Small intestine (tissue), 7 donors: Measurements from ENCODE around the gene CIDEC. TPM values are rescaled to one million over a fixed set of nuclear protein-coding genes. Genes with fewer than 3 reads are reported as not detected.

Experiments
- DNase-seq, 2 donors: peaks; one replicate each; pipeline versions ENCODE4 v3.0.0 to v3.0.0-alpha.2; 2013
- FAIRE-seq: peaks from 2 replicates; lab custom pipeline; 2012; peaks lifted over from hg19 to GRCh38; lab: Jason Lieb, UNC
- H3K27ac ChIP-seq, 3 donors: one replicate each; pipeline ENCODE4 v1.5.1; 2013; ENCODE audit warnings: low read length in 2 of 3, mild to moderate bottlenecking in 2 of 3, control low read depth in 1 of 3, inconsistent platforms in 1 of 3, low read depth in 1 of 3, moderate library complexity in 1 of 3
- H3K27me3 ChIP-seq, 3 donors: one replicate each; pipeline ENCODE4 v1.6.1; 2013; ENCODE audit warnings: low read length in 3 of 3, inconsistent platforms in 1 of 3; ENCODE audit not compliant: control insufficient read depth in 3 of 3, insufficient read depth in 3 of 3
- H3K36me3 ChIP-seq, 3 donors: one replicate each; pipeline ENCODE4 v1.6.1; 2013; ENCODE audit warnings: low read length in 3 of 3, inconsistent platforms in 1 of 3, low read depth in 1 of 3, mild to moderate bottlenecking in 1 of 3, moderate library complexity in 1 of 3; ENCODE audit not compliant: control insufficient read depth in 3 of 3, insufficient read depth in 2 of 3
- H3K4me1 ChIP-seq, 3 donors: one replicate each; pipeline ENCODE4 v1.6.1; 2013; ENCODE audit warnings: low read length in 2 of 3, inconsistent platforms in 1 of 3, low read depth in 1 of 3, mild to moderate bottlenecking in 1 of 3, moderate library complexity in 1 of 3; ENCODE audit not compliant: control insufficient read depth in 3 of 3, insufficient read depth in 2 of 3
- H3K4me3 ChIP-seq, 3 donors: one replicate each; pipeline ENCODE4 v1.5.1; 2013; ENCODE audit warnings: low read length in 3 of 3, control low read depth in 1 of 3, inconsistent platforms in 1 of 3, low read depth in 1 of 3, mild to moderate bottlenecking in 1 of 3, moderate library complexity in 1 of 3
- H3K9me3 ChIP-seq, 2 donors: one replicate each; pipeline ENCODE4 v1.6.1; 2013; ENCODE audit warnings: low read depth in 1 of 2, low read length in 1 of 2; ENCODE audit not compliant: control insufficient read depth in 2 of 2, insufficient read depth in 1 of 2
- WGBS, 3 donors: extraction: QIAGEN DNeasy Blood & Tissue Kit; methylation state at CpG; one replicate each; pipeline ENCODE4 v1.1.7; 2013; 5-methylcytosine and 5-hydroxymethylcytosine counted together
- polyA plus RNA-seq, 4 donors: library from polyadenylated mRNA; stranded (reverse) in 3 of 4; unstranded in 1 of 4; fragments of 200-250 nt in 3 of 4; fragments of 120-200 nt in 1 of 4; gene quantifications; one replicate each; pipeline versions ENCODE4 v1.2.1 to v1.2.3, GENCODE V29; 2013
- donor health status: healthy with polysubstance abuse.
- donor health status: control.
- donor health status: control.
- donor health status: Bipolar disorder and iron deficiency.
- donor health status: healthy.

Gene CIDEC
- polyA plus RNA-seq, 4 donors, result 19.0 to 748 (median 310) TPM

GRCh38 chr3:9915254-9916141 lies 35.4 kb upstream of the CIDEC start:
- Histone ChIP-seq H3K27me3 (no peaks in the 10 kb centered on the region), H3K27ac (peak overlapping the region; percentile 80 to 86 (median 83)), H3K4me1 (peaks cover 4 to 35% (median 6%) of the 10 kb centered on the region in 3 donors), H3K4me3 (peak overlapping the region in 2 of 3 donors; percentile 48 to 53), H3K36me3 (peaks cover 0 to 51% (median 11%) of the 10 kb centered on the region in 3 donors), H3K9me3 (no peaks in the 10 kb centered on the region)
- DNase-seq (peak; percentile 55 to 81), FAIRE-seq (no peak)
- WGBS, 3 donors, result 0 to 1% (median 1%) methylated on average over 54 to 99 of the region's 99 CpGs

GRCh38 chr3:9914559-9915253 lies 34.7 kb upstream of the CIDEC start:
- Histone ChIP-seq H3K36me3 (peaks cover 0 to 50% (median 11%) of the 10 kb centered on the region in 3 donors), H3K9me3 (no peaks in the 10 kb centered on the region), H3K4me3 (peak overlapping the region in 2 of 3 donors; percentile 20 to 53), H3K27ac (peak overlapping the region; percentile 78 to 86 (median 80)), H3K27me3 (no peaks in the 10 kb centered on the region), H3K4me1 (peaks cover 4 to 35% (median 6%) of the 10 kb centered on the region in 3 donors)
- 15 to 21% (median 19%) methylated on average over 15 of the region's 15 CpGs for WGBS, 3 donors
- DNase-seq (no peak), FAIRE-seq (no peak)

- H3K4me1 ChIP-seq, result peaks cover 4 to 35% (median 6%) of the 10 kb centered on the region in 3 donors
- 52 to 67% (median 64%) methylated on average over 1 of the region's 1 CpG for WGBS, 3 donors
- H3K27ac ChIP-seq, result peak overlapping the region in 1 of 3 donors; percentile 71
These were observed 34.0 kb upstream of the CIDEC start for GRCh38 chr3:9914011-9914410.

GRCh38 chr3:9913601-9914000 lies 33.5 kb upstream of the CIDEC start:
- H3K4me1 ChIP-seq, result peaks cover 4 to 35% (median 8%) of the 10 kb centered on the region in 3 donors
- H3K27ac ChIP-seq, result peak overlapping the region in 1 of 3 donors; percentile 11
- no peak for FAIRE-seq
- H3K36me3 ChIP-seq, result peaks cover 0 to 59% (median 14%) of the 10 kb centered on the region in 3 donors
- H3K9me3 ChIP-seq, result no peaks in the 10 kb centered on the region
- H3K27me3 ChIP-seq, result no peaks in the 10 kb centered on the region
- WGBS, 3 donors, result 33 to 68% (median 45%) methylated on average over 5 of the region's 5 CpGs
- H3K4me3 ChIP-seq, result no peak overlapping the region
- peak in 1 of 2 donors; percentile 50 for DNase-seq

More at GRCh38 chr3:9914011-9914410, 34.0 kb upstream of the CIDEC start:
- DNase-seq, result no peak
- Histone ChIP-seq H3K4me3 (no peak overlapping the region), H3K27me3 (no peaks in the 10 kb centered on the region), H3K36me3 (peaks cover 0 to 55% (median 14%) of the 10 kb centered on the region in 3 donors), H3K9me3 (no peaks in the 10 kb centered on the region)
- no peak for FAIRE-seq

GRCh38 chr3:9912294-9912935 lies 32.4 kb upstream of the CIDEC start:
- H3K9me3 ChIP-seq, result no peaks in the 10 kb centered on the region
- no peak overlapping the region for H3K4me3 ChIP-seq
- H3K36me3 ChIP-seq, result peaks cover 0 to 61% (median 14%) of the 10 kb centered on the region in 3 donors
- peaks cover 4 to 32% (median 9%) of the 10 kb centered on the region in 3 donors for H3K4me1 ChIP-seq
- no peaks in the 10 kb centered on the region for H3K27me3 ChIP-seq
- H3K27ac ChIP-seq, result no peak overlapping the region
- 49 to 71% (median 58%) methylated on average over 7 of the region's 7 CpGs for WGBS, 3 donors
- no peak for FAIRE-seq
- peak in 1 of 2 donors; percentile 63 for DNase-seq

GRCh38 chr3:9911863-9912262 lies 31.8 kb upstream of the CIDEC start:
- 72 to 88% (median 84%) methylated on average over 8 of the region's 8 CpGs for WGBS, 3 donors
- no peak for DNase-seq

GRCh38 chr3:9909221-9910013 lies 29.4 kb upstream of the CIDEC start:
- H3K4me1 ChIP-seq, result peaks cover 0 to 12% (median 11%) of the 10 kb centered on the region in 3 donors
- no peaks in the 10 kb centered on the region for H3K27me3 ChIP-seq
- H3K36me3 ChIP-seq, result peaks cover 0 to 77% (median 14%) of the 10 kb centered on the region in 3 donors
- H3K9me3 ChIP-seq, result no peaks in the 10 kb centered on the region
- 63 to 82% (median 70%) methylated on average over 7 of the region's 7 CpGs for WGBS, 3 donors
- DNase-seq, result no peak
- no peak for FAIRE-seq
- no peak overlapping the region for H3K27ac ChIP-seq
- no peak overlapping the region for H3K4me3 ChIP-seq

More at GRCh38 chr3:9911863-9912262, 31.8 kb upstream of the CIDEC start:
- Histone ChIP-seq H3K4me1 (peaks cover 4 to 28% (median 9%) of the 10 kb centered on the region in 3 donors), H3K27me3 (no peaks in the 10 kb centered on the region), H3K36me3 (peaks cover 0 to 67% (median 14%) of the 10 kb centered on the region in 3 donors), H3K9me3 (no peaks in the 10 kb centered on the region), H3K27ac (no peak overlapping the region), H3K4me3 (no peak overlapping the region)
- no peak for FAIRE-seq
